Lower leg skin (tissue), 4 donors: ENCODE results near the gene PDCD1. TPM values are rescaled to one million over a fixed set of nuclear protein-coding genes. Genes with fewer than 3 reads are reported as not detected.

ENCODE experiments used
- DNase-seq, 2 donors: peaks; one replicate each; pipeline ENCODE4 v3.0.0-alpha.2; 2019; ENCODE audit warnings: low spot score in 2 of 2
- H3K4me3 ChIP-seq: fragments of 200-600 bp; sonication (generic); 2 replicates; pipeline ENCODE4 v1.5.1; 2017; ENCODE audit warnings: mild to moderate bottlenecking, low read depth; ENCODE audit not compliant: poor library complexity, severe bottlenecking
- POLR2A ChIP-seq, 2 donors: fragments of 450-650 bp; IDR thresholded peaks; one replicate each; pipeline ENCODE4 v1.6.1; 2016 to 2017; ENCODE audit warnings: antibody characterized with exemption in 2 of 2, mild to moderate bottlenecking in 1 of 2, moderate library complexity in 1 of 2
- WGBS, 2 donors: methylation state at CpG; one replicate each; pipeline ENCODE4 v1.1.5; 2018; 5-methylcytosine and 5-hydroxymethylcytosine counted together
- intact Hi-C: fragments of 100-400 bp; cut with DNase I; formaldehyde crosslinking; loops from one replicate; pipeline ENCODE4 v1.15.0; 2023; ENCODE audit warnings: low total_unique reads
- total RNA-seq, 4 donors: library from RNA; depleted of rRNA; stranded (reverse); fragments of >200 nt; gene quantifications; one replicate each; pipeline ENCODE4 v1.1.0, GENCODE V29; 2016
- TF ChIP-seq, protein P1 (sequence below), 3 donors: fragments of 450-650 bp; IDR thresholded peaks; one replicate each; pipeline ENCODE4 v1.5.1; 2016; ENCODE audit warnings: antibody characterized with exemption in 3 of 3, mild to moderate bottlenecking in 3 of 3, moderate library complexity in 2 of 3

Gene PDCD1
- total RNA-seq, 4 donors from 2014 or later: 0.42 to 1.3 (median 0.86) TPM; not detected in 1

DNA sequence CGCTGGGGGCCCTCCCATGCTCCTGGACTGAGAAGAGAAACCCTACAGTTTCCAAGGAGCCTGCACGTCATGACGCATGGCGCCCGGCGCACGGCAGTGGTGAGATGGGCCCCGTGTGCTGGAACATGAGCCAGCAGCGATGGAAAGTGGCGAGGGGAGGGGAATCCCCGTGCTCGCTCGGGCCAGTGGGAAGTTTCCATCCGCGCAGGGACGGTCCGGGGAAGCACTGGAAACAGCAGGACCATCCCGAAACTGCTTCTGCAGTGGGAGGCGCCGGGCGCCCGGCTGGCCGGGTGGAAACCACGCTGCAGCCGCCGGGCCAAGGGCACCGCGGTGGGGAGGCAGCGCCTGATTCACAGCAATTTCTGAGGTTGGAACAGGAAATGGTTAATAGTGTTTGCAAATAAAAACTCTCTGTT lies 4.9 kb upstream of the PDCD1 start:
- TF ChIP-seq, protein P1, sequence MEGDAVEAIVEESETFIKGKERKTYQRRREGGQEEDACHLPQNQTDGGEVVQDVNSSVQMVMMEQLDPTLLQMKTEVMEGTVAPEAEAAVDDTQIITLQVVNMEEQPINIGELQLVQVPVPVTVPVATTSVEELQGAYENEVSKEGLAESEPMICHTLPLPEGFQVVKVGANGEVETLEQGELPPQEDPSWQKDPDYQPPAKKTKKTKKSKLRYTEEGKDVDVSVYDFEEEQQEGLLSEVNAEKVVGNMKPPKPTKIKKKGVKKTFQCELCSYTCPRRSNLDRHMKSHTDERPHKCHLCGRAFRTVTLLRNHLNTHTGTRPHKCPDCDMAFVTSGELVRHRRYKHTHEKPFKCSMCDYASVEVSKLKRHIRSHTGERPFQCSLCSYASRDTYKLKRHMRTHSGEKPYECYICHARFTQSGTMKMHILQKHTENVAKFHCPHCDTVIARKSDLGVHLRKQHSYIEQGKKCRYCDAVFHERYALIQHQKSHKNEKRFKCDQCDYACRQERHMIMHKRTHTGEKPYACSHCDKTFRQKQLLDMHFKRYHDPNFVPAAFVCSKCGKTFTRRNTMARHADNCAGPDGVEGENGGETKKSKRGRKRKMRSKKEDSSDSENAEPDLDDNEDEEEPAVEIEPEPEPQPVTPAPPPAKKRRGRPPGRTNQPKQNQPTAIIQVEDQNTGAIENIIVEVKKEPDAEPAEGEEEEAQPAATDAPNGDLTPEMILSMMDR (IDR thresholded peaks at IDR 0.05): no peak
- TF ChIP-seq POLR2A (IDR thresholded peaks at IDR 0.05): no peak
- intact Hi-C loops: no loop called here
- WGBS, 2 donors: 21 to 48% methylated on average over 23 to 28 of the region's 29 CpGs

DNA sequence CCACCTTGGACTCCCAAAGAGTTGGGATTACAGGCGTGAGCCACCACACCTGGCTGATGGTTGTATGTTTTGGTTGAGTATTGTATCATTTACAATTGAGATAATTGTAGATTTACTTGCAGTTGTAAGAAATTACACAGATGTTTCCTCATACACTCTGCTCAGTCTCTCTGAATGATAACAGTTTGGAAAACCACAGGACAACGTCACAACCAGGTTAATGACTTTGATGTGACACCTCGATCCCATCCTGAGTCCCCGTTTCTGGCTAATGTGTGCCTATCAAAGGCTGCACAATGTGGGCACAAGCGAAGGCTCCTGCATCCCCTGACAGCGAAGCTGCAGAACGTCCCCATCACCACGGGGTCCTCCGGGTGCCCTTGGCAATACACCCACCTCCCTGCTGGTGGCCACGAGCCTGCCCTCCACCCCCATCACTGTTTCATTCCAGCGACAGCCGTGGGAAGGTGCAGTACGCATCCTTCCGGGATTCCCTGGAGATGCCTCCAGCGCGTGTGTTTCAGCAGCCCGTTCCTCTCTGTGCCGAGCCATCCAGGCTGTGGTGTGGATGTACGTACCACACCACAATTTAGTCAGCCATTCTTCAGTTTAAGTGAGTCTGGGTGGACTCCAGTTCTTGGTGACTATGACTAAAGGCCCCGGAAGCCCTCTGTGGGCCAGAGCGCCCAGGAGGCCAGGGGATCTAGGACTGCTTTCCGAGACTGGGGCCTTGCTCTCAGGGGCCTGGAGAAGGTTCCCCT lies 4.3 kb upstream of the PDCD1 start:
- TF ChIP-seq POLR2A (IDR thresholded peaks at IDR 0.05): no peak
- TF ChIP-seq, protein P1 (IDR thresholded peaks at IDR 0.05): no peak
- DNase-seq: no peak
- intact Hi-C loops: no loop called here
- H3K4me3 ChIP-seq: no peak overlapping the region
- 81 to 85% methylated on average over 20 to 22 of the region's 22 CpGs for WGBS, 2 donors

More for the DNA sequence above, 4.9 kb upstream of the PDCD1 start:
- H3K4me3 ChIP-seq: no peak overlapping the region
- DNase-seq: no peak

DNA sequence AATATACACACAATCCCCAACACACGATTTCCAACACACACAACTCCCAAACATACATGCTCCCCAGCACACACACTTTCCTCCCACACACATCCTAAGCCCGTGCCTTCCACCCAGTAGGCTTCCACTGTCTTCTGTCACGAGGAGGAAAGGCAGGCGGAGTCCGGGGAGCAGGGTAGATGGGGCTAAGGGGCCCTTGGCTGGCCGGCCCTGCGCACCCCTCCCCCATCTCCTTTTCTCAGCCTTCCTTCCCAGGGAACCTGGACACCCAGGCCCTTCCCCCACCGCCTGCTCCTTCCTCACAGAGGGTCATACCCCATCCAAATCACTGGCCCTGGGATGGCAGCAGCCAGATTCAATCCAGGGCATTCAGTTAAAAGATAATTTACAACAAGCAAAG lies 3.4 kb upstream of the PDCD1 start:
- WGBS, 2 donors: 81 to 84% methylated on average over 8 of the region's 8 CpGs
- no peak for DNase-seq
- no peak for TF ChIP-seq POLR2A (IDR thresholded peaks at IDR 0.05)
- TF ChIP-seq, protein P1 (IDR thresholded peaks at IDR 0.05): no peak
- intact Hi-C loops: no loop called here
- no peak overlapping the region for H3K4me3 ChIP-seq

DNA sequence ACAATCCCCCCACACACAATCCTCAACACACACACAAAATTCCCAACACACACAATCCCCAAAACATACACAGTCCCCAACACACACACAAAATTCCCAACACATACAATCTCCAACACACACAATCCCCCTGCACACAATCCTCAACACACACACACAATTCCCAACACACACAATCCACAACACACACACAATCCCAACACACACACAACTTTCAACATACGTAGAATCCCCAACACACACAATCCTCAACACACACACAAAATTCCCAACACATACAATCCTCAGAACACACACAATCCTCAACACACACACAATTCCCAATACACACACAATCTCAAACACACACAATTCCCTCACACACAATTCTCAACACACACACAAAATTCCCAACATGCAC lies 2.6 kb upstream of the PDCD1 start:
- H3K4me3 ChIP-seq: no peak overlapping the region
- intact Hi-C loops: no loop called here
- 95 to 98% methylated on average over 1 of the region's 1 CpG for WGBS, 2 donors
- TF ChIP-seq, protein P1 (IDR thresholded peaks at IDR 0.05): no peak
- no peak for TF ChIP-seq POLR2A (IDR thresholded peaks at IDR 0.05)
- DNase-seq: no peak

DNA sequence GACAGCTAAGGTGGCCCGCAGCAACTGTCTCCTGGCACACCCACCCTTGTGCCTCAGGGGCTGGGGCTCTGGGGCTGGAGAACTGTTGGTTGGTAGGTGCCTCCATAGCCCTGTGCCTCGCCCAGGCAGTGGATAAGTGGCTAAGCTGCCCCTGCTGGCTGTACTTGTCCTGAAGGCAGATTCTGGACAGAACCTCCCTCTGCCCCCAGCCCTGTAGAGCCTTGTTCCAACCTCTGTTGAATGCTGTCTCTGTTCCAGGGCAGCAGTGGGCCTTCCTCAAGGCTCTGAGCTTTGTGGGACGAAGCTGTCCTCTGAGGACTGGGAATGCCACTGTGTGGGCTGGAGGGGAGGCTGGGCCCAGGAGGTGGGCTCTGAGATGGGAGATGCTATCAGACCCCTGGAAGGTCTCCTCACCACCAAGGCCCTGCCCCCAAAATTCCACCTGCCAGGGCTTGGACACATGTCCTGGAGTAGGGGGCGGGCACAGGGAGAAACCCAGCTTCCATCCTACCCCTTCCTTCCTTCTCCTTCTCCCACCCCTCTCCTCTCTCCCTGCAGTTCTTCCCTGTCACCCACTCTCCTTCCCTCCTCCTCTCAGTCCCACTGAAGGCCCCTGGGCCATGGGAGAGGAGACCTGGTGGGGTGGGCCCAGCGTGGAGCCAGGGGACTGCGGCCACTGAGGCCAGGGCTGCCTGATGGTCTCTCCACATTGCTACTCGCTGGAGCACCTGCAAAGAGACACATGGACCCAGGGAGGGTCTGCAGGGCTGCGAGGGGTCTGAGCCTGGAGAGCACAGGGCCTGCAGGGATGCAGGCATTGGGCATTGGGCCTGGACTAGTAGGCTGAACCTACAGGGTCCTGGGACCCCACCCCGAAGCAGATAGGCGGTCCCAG lies 1.7 kb upstream of the PDCD1 start:
- intact Hi-C loops: no loop called here
- no peak overlapping the region for H3K4me3 ChIP-seq
- no peak for DNase-seq

More for the DNA sequence above, 1.7 kb upstream of the PDCD1 start:
- TF ChIP-seq POLR2A (IDR thresholded peaks at IDR 0.05): no peak
- TF ChIP-seq, protein P1 (IDR thresholded peaks at IDR 0.05): no peak
- WGBS, 2 donors: 77 to 82% methylated on average over 9 to 10 of the region's 10 CpGs
